HG02588 (cell line): ENCODE data around the gene AOC1.
"Not testable (repeated sequence)": the region's sequence is repeated elsewhere in the genome, so short reads cannot be mapped to it uniquely, and the experiment has no call there.

Experiments
- ATAC-seq: cut with Tn5 transposase; IDR thresholded peaks from one replicate; pipeline ENCODE4 v1.9.1; 2021; ENCODE audit warnings: mild to moderate bottlenecking, moderate library complexity; ENCODE audit not compliant: unreplicated experiment

Gene AOC1

GRCh38 chr7:150896562-150897209, 44.4 kb downstream of the AOC1 start:
- ATAC-seq: no peak

DNA sequence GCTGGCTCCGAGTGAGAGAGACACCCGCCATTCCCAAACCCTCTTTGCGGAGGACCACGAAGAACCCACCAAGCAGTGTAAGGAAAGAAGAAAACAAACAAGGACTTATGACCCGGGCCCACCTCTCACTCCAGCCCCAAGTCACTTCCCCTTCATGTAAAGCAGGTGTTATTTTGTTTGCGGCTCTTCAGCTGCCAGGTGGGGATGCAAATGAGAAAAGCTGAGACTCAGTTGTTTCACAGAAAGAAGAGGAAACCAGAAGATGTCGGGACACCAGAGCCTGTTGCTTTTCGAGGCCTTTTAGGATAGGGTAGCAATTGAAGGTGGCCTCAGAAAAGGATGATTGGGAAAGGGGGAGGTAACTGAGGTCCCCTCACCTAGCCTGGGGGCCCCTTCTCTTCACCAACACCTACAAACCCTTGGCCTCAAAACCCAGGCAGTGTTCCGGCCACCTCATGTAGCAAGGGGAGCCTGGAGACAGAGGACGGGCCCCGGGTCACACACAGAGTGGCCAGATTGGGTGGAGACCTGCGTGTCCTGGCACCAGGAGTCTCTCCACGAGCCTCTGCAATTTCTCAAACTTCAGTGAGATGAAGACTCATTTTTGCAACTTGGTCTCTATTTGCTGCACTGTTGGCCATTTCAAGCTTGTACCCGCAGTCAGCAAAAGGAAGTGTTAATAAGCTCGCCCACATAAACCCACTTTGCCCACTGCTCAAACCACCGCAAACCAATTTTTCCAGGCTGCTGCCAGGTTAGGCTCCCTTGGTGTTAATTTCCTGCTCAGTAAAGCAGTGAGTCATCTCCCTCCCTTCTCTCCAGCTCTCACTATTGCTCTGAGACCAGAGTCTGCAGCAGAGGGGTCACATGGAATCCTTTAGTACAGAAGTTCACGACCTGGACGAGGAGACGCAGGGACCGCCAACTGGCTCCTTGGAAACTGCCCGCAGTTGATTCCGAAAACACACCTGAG, 45.5 kb downstream of the AOC1 start:
- peak; percentile 70 for ATAC-seq

DNA sequence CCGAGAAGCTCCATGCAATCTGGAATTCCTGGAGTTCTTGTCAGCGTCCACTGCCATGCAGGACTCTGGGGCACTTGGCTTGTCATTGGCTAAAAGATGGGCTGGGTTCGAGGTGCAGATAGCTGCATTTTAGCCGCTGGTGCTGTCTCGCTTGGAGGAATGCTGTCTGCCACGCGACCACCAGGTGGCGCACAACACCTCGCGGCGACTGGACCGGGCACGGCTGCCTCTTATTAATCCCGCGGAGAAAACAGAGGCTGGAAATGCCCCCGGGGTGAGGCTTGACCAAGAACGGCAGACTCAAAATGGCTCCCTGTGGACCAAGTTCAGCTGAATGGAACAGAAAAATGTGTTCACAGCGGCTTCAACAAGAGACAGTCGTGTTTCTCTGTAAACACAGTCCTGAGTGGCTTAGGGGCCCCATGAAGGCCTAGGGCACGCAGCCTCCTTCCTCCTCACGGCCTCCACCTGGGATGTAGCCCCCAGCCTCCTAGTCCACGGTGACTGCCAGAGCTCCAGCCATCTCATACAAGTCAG, 46.2 kb downstream of the AOC1 start:
- peak; percentile 49 for ATAC-seq

DNA sequence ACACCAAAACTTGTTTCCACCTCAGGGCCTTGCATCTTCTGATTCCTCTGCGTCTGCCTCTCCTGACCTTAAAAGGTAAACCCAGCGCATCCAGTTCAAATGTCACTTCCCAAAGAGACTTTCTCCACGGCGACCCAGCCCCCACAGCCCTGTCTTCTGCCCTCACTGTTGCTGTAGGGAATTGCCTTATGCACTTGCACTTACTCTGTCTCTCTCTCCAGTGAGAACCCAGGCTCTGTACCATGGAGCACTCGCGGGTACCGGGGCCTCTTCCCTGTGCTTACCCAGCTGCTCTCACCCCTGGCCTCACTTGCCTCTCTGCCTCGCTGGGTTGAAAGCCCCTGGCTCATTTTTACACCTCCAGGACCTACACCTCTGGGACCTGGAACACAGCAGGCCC, 48.4 kb downstream of the AOC1 start:
- no peak for ATAC-seq

- no peak for ATAC-seq
Observed at GRCh38 chr7:150901160-150902035, 49.1 kb downstream of the AOC1 start.

DNA sequence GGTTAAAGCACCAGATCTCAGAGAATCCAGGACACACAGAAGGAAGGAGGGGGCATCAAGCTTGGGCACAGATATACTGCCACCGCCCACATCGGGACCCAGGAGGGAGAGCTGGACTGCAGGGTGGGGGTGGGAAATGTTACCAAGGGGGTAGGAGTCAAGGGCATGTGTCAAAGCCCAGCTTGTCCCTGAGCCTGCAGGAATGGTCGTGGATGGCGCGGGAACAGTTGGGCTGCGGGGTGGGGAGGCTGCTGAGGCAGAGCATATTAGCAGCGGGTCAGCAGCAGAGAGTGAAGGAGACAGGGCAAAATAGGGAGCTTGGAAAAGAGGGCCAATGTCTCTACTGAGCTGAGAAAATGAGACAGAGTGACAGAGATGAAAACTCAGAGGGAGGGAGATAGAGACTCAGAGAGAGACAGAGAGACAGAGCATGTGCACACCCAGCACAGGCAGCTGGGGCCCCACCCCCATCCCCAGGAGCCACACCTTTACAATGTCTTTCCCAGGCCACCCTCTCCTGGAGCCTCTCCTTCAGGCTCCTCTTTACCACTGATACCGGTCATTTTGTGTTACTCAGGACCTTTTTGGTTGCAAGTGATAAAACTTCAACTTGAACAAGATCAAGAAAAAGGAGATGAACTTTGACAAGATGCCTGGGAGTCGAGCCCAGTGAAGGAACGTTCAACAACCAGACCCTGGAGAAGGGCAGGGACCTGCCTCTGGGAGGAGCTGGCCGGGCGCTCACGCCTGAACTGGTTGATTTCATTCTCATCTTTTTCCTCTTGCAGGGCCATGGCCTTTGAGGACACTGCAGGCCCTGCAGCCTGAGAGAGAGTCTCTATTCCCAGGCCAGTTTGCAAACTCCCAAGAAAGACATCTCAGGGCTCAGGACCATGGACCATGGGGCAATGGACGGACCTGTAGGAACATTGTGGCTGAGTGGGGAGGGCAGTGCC, 50.0 kb downstream of the AOC1 start:
- no peak for ATAC-seq

DNA sequence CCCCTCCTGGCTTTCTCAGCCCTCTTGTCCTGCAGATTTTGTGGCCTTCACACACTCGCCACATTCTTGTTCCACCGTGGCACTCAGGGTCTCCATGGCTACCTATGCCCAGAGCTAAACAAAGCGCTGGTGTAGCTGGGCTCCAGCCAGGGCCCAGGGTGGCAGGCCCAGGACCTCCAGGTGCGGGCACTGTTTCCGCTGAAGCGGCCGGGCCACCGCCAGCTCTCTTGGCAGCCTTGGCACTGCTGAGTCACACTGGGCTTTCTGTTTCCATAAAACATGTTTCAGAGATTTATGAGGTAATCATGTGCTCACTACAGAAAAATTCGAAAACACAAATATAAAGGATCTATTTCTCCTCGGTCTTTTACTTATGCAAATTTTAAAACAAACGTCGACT, 51.3 kb downstream of the AOC1 start:
- ATAC-seq: no peak

GRCh38 chr7:150904011-150904909, 51.9 kb downstream of the AOC1 start:
- ATAC-seq: no peak

DNA sequence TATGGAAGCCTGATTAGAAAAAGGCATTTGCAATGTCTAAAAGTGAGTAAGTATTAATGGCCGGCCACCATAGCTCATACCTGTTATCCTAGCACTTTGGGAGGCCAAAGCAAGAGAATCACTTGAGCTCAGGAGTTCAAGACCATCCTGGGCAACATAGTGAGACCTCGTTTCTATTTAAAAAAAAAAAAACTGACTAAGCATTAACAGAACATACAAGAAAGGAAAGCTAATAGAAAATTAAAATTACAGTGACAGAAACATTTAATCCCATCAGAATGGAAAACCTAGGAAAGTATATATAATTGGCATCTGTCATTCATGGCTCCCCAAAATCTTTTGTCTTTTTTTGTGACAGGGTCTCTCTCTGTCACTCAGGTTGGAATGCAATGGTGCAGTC, 55.9 kb downstream of the AOC1 start:
- no peak for ATAC-seq

GRCh38 chr7:150909200-150909995, 57.1 kb downstream of the AOC1 start:
- no peak for ATAC-seq

DNA sequence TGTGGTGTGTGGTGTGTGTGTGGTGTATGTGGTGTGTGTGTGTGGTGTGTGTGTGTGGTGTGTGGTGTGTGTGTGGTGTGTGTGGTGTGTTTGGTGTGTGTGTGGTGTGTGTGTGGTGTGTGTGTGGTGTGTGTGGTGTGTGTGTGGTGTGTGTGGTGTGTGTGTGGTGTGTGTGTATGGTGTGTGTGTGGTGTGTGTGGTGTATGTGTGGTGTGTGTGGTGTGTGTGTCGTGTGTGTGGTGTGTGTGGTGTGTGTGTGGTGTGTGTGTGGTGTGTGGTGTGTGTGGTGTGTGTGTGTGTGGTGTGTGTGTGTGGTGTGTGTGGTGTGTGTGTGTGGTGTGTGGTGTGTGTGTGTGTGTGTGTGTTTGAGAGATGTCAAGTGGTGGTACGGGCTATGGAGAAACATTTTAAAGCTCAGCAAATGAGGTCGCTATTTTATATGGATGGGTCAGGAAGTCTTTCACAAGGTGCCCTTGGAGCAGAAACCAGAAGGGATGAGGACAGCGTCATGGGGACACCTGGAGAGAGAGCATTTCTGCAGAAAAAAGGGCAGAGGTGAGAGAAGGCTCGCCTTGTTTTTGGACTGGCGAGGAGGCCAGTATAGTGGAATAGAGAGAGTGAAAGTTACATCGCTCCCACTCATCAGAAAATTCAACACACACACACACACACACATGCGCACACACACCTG, 58.1 kb downstream of the AOC1 start:
- ATAC-seq: not testable (repeated sequence)

- no peak for ATAC-seq
Observed at GRCh38 chr7:150910996-150911422, 58.7 kb downstream of the AOC1 start.
